Caco-2 (cell line): ENCODE measurements around the gene TSHZ2. TPM values are rescaled to one million over a fixed set of nuclear protein-coding genes. Genes with fewer than 3 reads are reported as not detected.
"Not testable (repeated sequence)": the region's sequence is repeated elsewhere in the genome, so short reads cannot be mapped to it uniquely, and the experiment has no call there.

ENCODE experiments used
- BruUV-seq: library from RNA; stranded (reverse); fragments of 400-500 nt; replicated peaks from 2 replicates; lab custom pipeline; 2021; lab: Mats Ljungman, UMichigan
- CTCF ChIA-PET: fragments of 300-600 bp; sonication (Branson Sonifier 250); formaldehyde crosslinking; loops from one replicate; lab custom pipeline; 2022; ENCODE audit warnings: antibody characterized with exemption; lab: Charles Lee
- POLR2A ChIA-PET: fragments of 300-600 bp; sonication (Branson Sonifier 250); formaldehyde crosslinking; loops from one replicate; lab custom pipeline; 2022; ENCODE audit warnings: antibody characterized with exemption; lab: Charles Lee
- DNase-seq, 2 experiments: peaks; one replicate each; pipeline versions ENCODE4 v3.0.0 to v3.0.0-alpha.2; 2020 to 2022
- H3K27me3 ChIP-seq: replicated peaks from 2 replicates; pipeline ENCODE4 v1.6.0; 2011; ENCODE audit warnings: low read length; ENCODE audit not compliant: control insufficient read depth, insufficient read depth
- H3K36me3 ChIP-seq: 2 replicates; pipeline ENCODE4 v1.5.1; 2011; ENCODE audit warnings: low read length; ENCODE audit not compliant: control insufficient read depth, insufficient read depth
- H3K4me1 ChIP-seq: fragments of 250-450 bp; sonication (Bioruptor Pico); 2 replicates; pipeline ENCODE4 v1.5.1; 2020; ENCODE audit warnings: mild to moderate bottlenecking
- H3K4me3 ChIP-seq: 2 replicates; pipeline ENCODE4 v1.5.1; 2011; ENCODE audit warnings: low read depth, mild to moderate bottlenecking, control low read depth, low read length
- H3K9me3 ChIP-seq: fragments of 250-450 bp; sonication (Bioruptor Pico); 2 replicates; pipeline ENCODE4 v1.5.1; 2020; ENCODE audit warnings: mild to moderate bottlenecking, moderate library complexity
- H3K27ac Mint-ChIP-seq: one replicate; pipeline ENCODE4 v1.8.0; 2022; ENCODE audit warnings: mixed read lengths; ENCODE audit not compliant: unreplicated experiment
- H3K27me3 Mint-ChIP-seq: one replicate; pipeline ENCODE4 v1.8.0; 2022; ENCODE audit warnings: mixed read lengths; ENCODE audit not compliant: insufficient read depth, unreplicated experiment
- H3K36me3 Mint-ChIP-seq: one replicate; pipeline ENCODE4 v1.8.0; 2022; ENCODE audit warnings: mild to moderate bottlenecking, mixed read lengths; ENCODE audit not compliant: insufficient read depth, unreplicated experiment
- H3K4me1 Mint-ChIP-seq: one replicate; pipeline ENCODE4 v1.8.0; 2022; ENCODE audit warnings: low read depth, mixed read lengths; ENCODE audit not compliant: unreplicated experiment
- H3K4me3 Mint-ChIP-seq: one replicate; pipeline ENCODE4 v1.8.0; 2022; ENCODE audit warnings: mild to moderate bottlenecking, moderate library complexity, mixed read lengths; ENCODE audit not compliant: unreplicated experiment
- H3K9me3 Mint-ChIP-seq: one replicate; pipeline ENCODE4 v1.8.0; 2022; ENCODE audit warnings: mixed read lengths; ENCODE audit not compliant: unreplicated experiment
- intact Hi-C: fragments of 100-400 bp; cut with micrococcal nuclease; formaldehyde crosslinking; loops from one replicate; pipeline ENCODE4 v1.10.0; 2022; ENCODE audit not compliant: unreplicated experiment
- total RNA-seq: library from RNA; stranded (reverse); gene quantifications from 2 replicates; pipeline ENCODE4 v1.2.3, GENCODE V29; 2022
- TF ChIP-seq, protein P1 (sequence below), 2 experiments: fragments of 200-600 bp in 1 of 2; IDR thresholded peaks; 1 replicate in 1 of 2; 2 replicates in 1 of 2; pipeline versions ENCODE4 v1.5.1 to v1.8.0; 2011 to 2022; ENCODE audit warnings: antibody characterized with exemption in 1 of 2, control low read depth in 1 of 2, inconsistent platforms in 1 of 2, low read depth in 1 of 2, low read length in 1 of 2, mild to moderate bottlenecking in 1 of 2, moderate library complexity in 1 of 2; ENCODE audit not compliant: insufficient read depth in 1 of 2, severe bottlenecking in 1 of 2, unreplicated experiment in 1 of 2

The TSHZ2 gene
- total RNA-seq, 1 experiment from 2014 or later: 0.07 TPM

DNA sequence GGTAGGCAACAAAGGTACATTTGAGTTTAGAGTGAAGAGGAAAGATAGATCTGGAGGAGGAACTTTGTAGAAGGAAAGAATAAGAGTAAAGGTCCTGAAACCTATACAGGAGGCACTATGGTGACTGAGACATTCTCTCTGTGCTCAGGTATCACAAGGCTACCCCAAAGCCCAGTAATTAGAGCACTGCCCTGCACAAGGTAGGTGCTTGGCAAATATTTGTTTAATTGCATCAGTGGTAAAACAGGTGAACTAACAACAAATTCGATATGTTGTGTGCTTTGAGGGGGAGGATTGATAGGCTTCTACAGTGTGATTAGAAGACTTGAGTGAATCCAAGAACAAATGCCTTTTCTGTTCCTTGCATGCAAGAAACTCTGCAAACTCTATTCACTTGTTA lies 6.8 kb upstream of the TSHZ2 start:
- intact Hi-C loops: no loop called here
- H3K4me3 Mint-ChIP-seq: no peak overlapping the region
- no peaks in the 10 kb centered on the region for H3K9me3 ChIP-seq
- CTCF ChIA-PET: no interaction called here
- no peak overlapping the region for H3K27ac Mint-ChIP-seq
- H3K27me3 Mint-ChIP-seq: peaks cover 13% of the 10 kb centered on the region
- H3K36me3 Mint-ChIP-seq: no peaks in the 10 kb centered on the region
- no peaks in the 10 kb centered on the region for H3K4me1 ChIP-seq
- no peaks in the 10 kb centered on the region for H3K27me3 ChIP-seq
- H3K36me3 ChIP-seq: no peaks in the 10 kb centered on the region
- TF ChIP-seq, protein P1, sequence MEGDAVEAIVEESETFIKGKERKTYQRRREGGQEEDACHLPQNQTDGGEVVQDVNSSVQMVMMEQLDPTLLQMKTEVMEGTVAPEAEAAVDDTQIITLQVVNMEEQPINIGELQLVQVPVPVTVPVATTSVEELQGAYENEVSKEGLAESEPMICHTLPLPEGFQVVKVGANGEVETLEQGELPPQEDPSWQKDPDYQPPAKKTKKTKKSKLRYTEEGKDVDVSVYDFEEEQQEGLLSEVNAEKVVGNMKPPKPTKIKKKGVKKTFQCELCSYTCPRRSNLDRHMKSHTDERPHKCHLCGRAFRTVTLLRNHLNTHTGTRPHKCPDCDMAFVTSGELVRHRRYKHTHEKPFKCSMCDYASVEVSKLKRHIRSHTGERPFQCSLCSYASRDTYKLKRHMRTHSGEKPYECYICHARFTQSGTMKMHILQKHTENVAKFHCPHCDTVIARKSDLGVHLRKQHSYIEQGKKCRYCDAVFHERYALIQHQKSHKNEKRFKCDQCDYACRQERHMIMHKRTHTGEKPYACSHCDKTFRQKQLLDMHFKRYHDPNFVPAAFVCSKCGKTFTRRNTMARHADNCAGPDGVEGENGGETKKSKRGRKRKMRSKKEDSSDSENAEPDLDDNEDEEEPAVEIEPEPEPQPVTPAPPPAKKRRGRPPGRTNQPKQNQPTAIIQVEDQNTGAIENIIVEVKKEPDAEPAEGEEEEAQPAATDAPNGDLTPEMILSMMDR (IDR thresholded peaks at IDR 0.05; ENCODE audit: insufficient read depth in 1 of 2, low read depth in 1 of 2, low read length in 1 of 2, severe bottlenecking in 1 of 2, unreplicated experiment in 1 of 2): no peak
- no peaks in the 10 kb centered on the region for H3K9me3 Mint-ChIP-seq
- no peaks in the 10 kb centered on the region for H3K4me1 Mint-ChIP-seq
- POLR2A ChIA-PET: no interaction called here
- BruUV-seq: no TSS peak
- DNase-seq: no peak
- H3K4me3 ChIP-seq: no peak overlapping the region

DNA sequence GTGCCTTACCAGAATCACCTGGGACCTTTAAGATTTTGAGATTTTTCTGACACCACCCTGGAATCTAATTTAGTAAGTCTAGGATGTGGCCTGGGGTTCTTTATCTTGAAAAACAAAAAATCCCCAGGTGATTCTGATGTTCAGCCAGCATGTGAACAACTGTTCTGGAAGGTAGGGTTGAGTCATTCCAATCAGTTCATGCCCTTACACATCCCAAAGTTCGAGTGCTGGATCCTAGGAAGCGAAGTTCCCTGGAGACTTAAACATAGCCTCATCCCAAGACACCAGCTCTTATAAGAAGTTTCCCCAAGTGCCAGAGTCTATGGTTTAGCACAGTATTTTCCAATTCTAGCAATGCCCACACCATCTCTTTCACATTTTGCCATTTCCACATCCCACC lies 6.3 kb upstream of the TSHZ2 start:
- intact Hi-C loops: no loop called here
- ChIA-PET CTCF (no interaction called here), POLR2A (no interaction called here)
- Histone ChIP-seq H3K36me3 (no peaks in the 10 kb centered on the region), H3K27me3 (no peaks in the 10 kb centered on the region), H3K4me1 (no peaks in the 10 kb centered on the region), H3K4me3 (no peak overlapping the region), H3K9me3 (no peaks in the 10 kb centered on the region)
- H3K4me3 Mint-ChIP-seq: no peak overlapping the region
- H3K27ac Mint-ChIP-seq: no peak overlapping the region
- no peak for DNase-seq
- peaks cover 13% of the 10 kb centered on the region for H3K27me3 Mint-ChIP-seq
- no peaks in the 10 kb centered on the region for H3K9me3 Mint-ChIP-seq
- no peaks in the 10 kb centered on the region for H3K36me3 Mint-ChIP-seq
- TF ChIP-seq, protein P1 (IDR thresholded peaks at IDR 0.05; ENCODE audit: insufficient read depth in 1 of 2, low read depth in 1 of 2, low read length in 1 of 2, severe bottlenecking in 1 of 2, unreplicated experiment in 1 of 2): no peak
- no peaks in the 10 kb centered on the region for H3K4me1 Mint-ChIP-seq
- no TSS peak for BruUV-seq

DNA sequence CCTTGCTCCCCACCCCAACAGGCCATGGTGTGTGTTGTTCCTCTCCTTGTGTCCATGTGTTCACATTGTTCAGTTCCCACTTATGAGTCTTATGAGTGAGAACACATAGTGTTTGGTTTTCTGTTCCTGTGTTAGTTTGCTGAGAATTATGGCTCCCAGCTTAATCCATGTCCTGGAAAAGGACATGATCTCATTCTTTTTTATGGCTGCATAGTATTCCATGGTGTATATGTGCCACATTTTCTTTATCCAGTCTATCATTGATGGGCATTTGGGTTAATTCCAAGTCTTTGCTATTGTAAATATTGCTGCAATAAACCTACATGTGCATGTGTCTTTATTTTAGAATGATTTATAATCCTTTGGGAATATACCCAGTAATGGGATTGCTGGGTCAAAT lies 5.6 kb upstream of the TSHZ2 start:
- peaks cover 19% of the 10 kb centered on the region for H3K27me3 Mint-ChIP-seq
- H3K36me3 ChIP-seq, DNase-seq, H3K27me3 ChIP-seq, H3K9me3 ChIP-seq, CTCF ChIA-PET, H3K4me1 ChIP-seq, H3K27ac Mint-ChIP-seq, H3K4me3 ChIP-seq, H3K4me1 Mint-ChIP-seq, H3K36me3 Mint-ChIP-seq, POLR2A ChIA-PET, intact Hi-C loops, BruUV-seq, H3K9me3 Mint-ChIP-seq, H3K4me3 Mint-ChIP-seq: not testable (repeated sequence)
